Panc1 (cell line): ENCODE results near the gene MS4A10. TPM values are rescaled to one million over a fixed set of nuclear protein-coding genes. Genes with fewer than 3 reads are reported as not detected.

Source experiments
- ATAC-seq: fragments of 200-7000 bp; cut with Tn5 transposase; 2 replicates; pipeline ENCODE4 v1.9.1; 2020; ENCODE audit warnings: mild to moderate bottlenecking, moderate library complexity
- BruUV-seq: library from RNA; stranded (reverse); fragments of 400-500 nt; replicated peaks from 2 replicates; lab custom pipeline; 2021; lab: Mats Ljungman, UMichigan
- CTCF ChIA-PET: fragments of 300-600 bp; sonication (Branson Sonifier 250); formaldehyde crosslinking; loops from one replicate; lab custom pipeline; 2022; ENCODE audit warnings: antibody characterized with exemption; lab: Charles Lee
- POLR2A ChIA-PET: fragments of 300-600 bp; sonication (Branson Sonifier 250); formaldehyde crosslinking; loops from one replicate; lab custom pipeline; 2022; ENCODE audit warnings: antibody characterized with exemption; lab: Charles Lee
- DNase-seq: peaks from one replicate; pipeline ENCODE4 v3.0.0-alpha.2; 2010; ENCODE audit warnings: low read depth, low spot score
- H3K27ac ChIP-seq: 2 replicates; pipeline ENCODE4 v1.5.1; 2011; ENCODE audit warnings: mild to moderate bottlenecking, low read length, inconsistent platforms
- H3K27me3 ChIP-seq: fragments of 200-500 bp; sonication (Bioruptor generic); 2 replicates; pipeline ENCODE4 v1.6.0; 2014; ENCODE audit warnings: low read length, inconsistent platforms; ENCODE audit not compliant: control insufficient read depth, insufficient read depth
- H3K36me3 ChIP-seq: fragments of 200-500 bp; sonication (Bioruptor generic); 2 replicates; pipeline ENCODE4 v1.5.1; 2014; ENCODE audit warnings: inconsistent platforms, mild to moderate bottlenecking, low read length, moderate library complexity; ENCODE audit not compliant: control insufficient read depth, insufficient read depth
- H3K4me1 ChIP-seq: 2 replicates; pipeline ENCODE4 v1.5.1; 2011; ENCODE audit warnings: inconsistent platforms, mild to moderate bottlenecking, low read length, moderate library complexity; ENCODE audit not compliant: control insufficient read depth, insufficient read depth
- H3K4me3 ChIP-seq, 2 experiments: 2 replicates each; pipeline ENCODE4 v1.5.1; 2011 to 2012; ENCODE audit warnings: low read depth in 2 of 2, low read length in 2 of 2, mild to moderate bottlenecking in 2 of 2, inconsistent platforms in 1 of 2, moderate library complexity in 1 of 2
- H3K9me3 ChIP-seq: fragments of 200-500 bp; sonication (Bioruptor generic); 2 replicates; pipeline ENCODE4 v1.5.1; 2014; ENCODE audit warnings: low read depth, mild to moderate bottlenecking, inconsistent platforms, low read length, moderate library complexity; ENCODE audit not compliant: control insufficient read depth, insufficient read depth
- POLR2AphosphoS5 ChIP-seq: IDR thresholded peaks from 2 replicates; pipeline ENCODE4 v1.6.1; 2012; ENCODE audit warnings: mild to moderate bottlenecking, low read depth, low read length, moderate library complexity
- SIN3A ChIP-seq: IDR thresholded peaks from 2 replicates; pipeline ENCODE4 v1.6.1; 2012; ENCODE audit warnings: low read depth, mild to moderate bottlenecking, low read length, moderate library complexity, borderline replicate concordance; ENCODE audit not compliant: insufficient read depth
- TCF7L2 ChIP-seq: IDR thresholded peaks from 2 replicates; pipeline ENCODE4 v1.6.1; 2011; ENCODE audit warnings: mild to moderate bottlenecking, low read depth, low read length, inconsistent platforms
- in situ Hi-C: cut with HindIII; loops from 2 replicates; pipeline ENCODE4 v1.10.0; 2016; ENCODE audit warnings: low sequenced_read_pairs, low pct_unique_long_range_greater_than_20kb
- intact Hi-C: fragments of 100-400 bp; cut with micrococcal nuclease; formaldehyde crosslinking; loops from one replicate; pipeline ENCODE4 v1.10.0; 2022; ENCODE audit not compliant: unreplicated experiment
- total RNA-seq: library from RNA; stranded (reverse); gene quantifications from one replicate; pipeline ENCODE4 v1.2.1, GENCODE V29; 2021; ENCODE audit not compliant: unreplicated experiment
- TF ChIP-seq, protein P1 (sequence below): fragments of 450-650 bp; IDR thresholded peaks from 2 replicates; pipeline ENCODE4 v1.5.1; 2017; ENCODE audit warnings: mild to moderate bottlenecking
- TF ChIP-seq, protein P2 (sequence below), 2 experiments: IDR thresholded peaks; 2 replicates each; pipeline ENCODE4 v1.6.1; 2011 to 2012; ENCODE audit warnings: low read depth in 2 of 2, control low read depth in 1 of 2, low read length in 1 of 2, mild to moderate bottlenecking in 1 of 2, moderate library complexity in 1 of 2; ENCODE audit not compliant: insufficient read depth in 1 of 2

Gene MS4A10
- total RNA-seq, 1 experiment from 2014 or later = not detected

DNA sequence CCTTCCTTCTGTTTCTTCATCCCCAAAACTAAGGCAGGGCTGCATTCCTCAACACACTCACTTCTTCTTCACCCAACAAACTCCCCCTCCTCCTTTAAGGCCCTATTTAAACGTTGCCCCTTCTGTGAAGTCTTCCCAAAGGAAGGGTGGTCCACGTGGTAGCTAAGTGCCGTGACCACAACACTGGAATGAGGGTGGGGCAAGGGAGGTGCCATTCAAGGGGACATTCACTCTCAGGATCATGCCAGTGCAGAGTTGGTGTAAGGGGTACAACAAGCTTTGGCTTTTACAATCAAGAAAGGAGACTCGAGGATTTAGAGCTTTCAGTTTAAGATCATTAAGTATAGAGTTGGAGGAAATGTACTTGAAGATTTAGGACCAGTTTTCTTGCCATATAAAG lies 8.0 kb upstream of the MS4A10 start:
- Histone ChIP-seq H3K27ac (no peak overlapping the region), H3K4me3 (no peak overlapping the region), H3K4me1 (no peaks in the 10 kb centered on the region), H3K27me3 (no peaks in the 10 kb centered on the region), H3K36me3 (no peaks in the 10 kb centered on the region), H3K9me3 (no peaks in the 10 kb centered on the region)
- DNase-seq (no peak), ATAC-seq (no peak)
- TF ChIP-seq, protein P1, sequence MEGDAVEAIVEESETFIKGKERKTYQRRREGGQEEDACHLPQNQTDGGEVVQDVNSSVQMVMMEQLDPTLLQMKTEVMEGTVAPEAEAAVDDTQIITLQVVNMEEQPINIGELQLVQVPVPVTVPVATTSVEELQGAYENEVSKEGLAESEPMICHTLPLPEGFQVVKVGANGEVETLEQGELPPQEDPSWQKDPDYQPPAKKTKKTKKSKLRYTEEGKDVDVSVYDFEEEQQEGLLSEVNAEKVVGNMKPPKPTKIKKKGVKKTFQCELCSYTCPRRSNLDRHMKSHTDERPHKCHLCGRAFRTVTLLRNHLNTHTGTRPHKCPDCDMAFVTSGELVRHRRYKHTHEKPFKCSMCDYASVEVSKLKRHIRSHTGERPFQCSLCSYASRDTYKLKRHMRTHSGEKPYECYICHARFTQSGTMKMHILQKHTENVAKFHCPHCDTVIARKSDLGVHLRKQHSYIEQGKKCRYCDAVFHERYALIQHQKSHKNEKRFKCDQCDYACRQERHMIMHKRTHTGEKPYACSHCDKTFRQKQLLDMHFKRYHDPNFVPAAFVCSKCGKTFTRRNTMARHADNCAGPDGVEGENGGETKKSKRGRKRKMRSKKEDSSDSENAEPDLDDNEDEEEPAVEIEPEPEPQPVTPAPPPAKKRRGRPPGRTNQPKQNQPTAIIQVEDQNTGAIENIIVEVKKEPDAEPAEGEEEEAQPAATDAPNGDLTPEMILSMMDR = no peak
- TF ChIP-seq POLR2AphosphoS5 (no peak), TCF7L2 (no peak), SIN3A (no peak)
- no TSS peak for BruUV-seq
- intact Hi-C loops = loop anchor here (5.0 kb wide), 2 partner anchors 45 to 110 kb away; no protein-coding TSS in a partner anchor
- in situ Hi-C loops = no loop called here
- ChIA-PET CTCF (interaction anchor here (0.9 kb wide), 1 partner anchor 128 kb away, joined by 3 read pairs; no protein-coding TSS in a partner anchor), POLR2A (no interaction called here)

DNA sequence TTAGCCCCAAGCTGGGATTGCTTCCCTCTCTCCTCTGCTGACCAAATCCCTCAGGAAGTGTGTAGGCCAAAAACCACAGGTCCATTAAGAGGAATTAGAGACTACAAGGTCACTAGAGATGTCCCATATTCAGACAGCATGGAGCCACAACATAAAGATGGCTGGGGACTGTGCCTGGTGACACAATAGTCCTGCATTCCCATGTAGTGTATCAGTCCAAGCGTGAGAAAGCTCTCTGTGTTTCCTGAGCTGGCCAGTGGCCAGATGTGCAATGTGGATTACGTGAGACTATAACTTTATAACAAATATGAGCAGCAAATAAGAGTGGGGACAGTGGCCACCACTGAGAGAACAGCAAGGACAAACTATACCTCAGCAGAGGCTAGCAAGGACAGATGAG lies 7.6 kb upstream of the MS4A10 start:
- DNase-seq = no peak
- ATAC-seq = no peak
- H3K4me1 ChIP-seq = no peaks in the 10 kb centered on the region
- intact Hi-C loops (loop anchor here (5.0 kb wide), 2 partner anchors 45 to 110 kb away; no protein-coding TSS in a partner anchor), in situ Hi-C loops (no loop called here)
- H3K27me3 ChIP-seq = no peaks in the 10 kb centered on the region
- ChIA-PET POLR2A (no interaction called here), CTCF (interaction anchor here (0.9 kb wide), 1 partner anchor 127 kb away, joined by 3 read pairs; no protein-coding TSS in a partner anchor)
- no peak overlapping the region for H3K27ac ChIP-seq
- no peaks in the 10 kb centered on the region for H3K36me3 ChIP-seq
- TF ChIP-seq, protein P1 = no peak
- TF ChIP-seq POLR2AphosphoS5 = no peak
- no peak for TF ChIP-seq SIN3A
- no peak for TF ChIP-seq TCF7L2
- TF ChIP-seq, protein P2, sequence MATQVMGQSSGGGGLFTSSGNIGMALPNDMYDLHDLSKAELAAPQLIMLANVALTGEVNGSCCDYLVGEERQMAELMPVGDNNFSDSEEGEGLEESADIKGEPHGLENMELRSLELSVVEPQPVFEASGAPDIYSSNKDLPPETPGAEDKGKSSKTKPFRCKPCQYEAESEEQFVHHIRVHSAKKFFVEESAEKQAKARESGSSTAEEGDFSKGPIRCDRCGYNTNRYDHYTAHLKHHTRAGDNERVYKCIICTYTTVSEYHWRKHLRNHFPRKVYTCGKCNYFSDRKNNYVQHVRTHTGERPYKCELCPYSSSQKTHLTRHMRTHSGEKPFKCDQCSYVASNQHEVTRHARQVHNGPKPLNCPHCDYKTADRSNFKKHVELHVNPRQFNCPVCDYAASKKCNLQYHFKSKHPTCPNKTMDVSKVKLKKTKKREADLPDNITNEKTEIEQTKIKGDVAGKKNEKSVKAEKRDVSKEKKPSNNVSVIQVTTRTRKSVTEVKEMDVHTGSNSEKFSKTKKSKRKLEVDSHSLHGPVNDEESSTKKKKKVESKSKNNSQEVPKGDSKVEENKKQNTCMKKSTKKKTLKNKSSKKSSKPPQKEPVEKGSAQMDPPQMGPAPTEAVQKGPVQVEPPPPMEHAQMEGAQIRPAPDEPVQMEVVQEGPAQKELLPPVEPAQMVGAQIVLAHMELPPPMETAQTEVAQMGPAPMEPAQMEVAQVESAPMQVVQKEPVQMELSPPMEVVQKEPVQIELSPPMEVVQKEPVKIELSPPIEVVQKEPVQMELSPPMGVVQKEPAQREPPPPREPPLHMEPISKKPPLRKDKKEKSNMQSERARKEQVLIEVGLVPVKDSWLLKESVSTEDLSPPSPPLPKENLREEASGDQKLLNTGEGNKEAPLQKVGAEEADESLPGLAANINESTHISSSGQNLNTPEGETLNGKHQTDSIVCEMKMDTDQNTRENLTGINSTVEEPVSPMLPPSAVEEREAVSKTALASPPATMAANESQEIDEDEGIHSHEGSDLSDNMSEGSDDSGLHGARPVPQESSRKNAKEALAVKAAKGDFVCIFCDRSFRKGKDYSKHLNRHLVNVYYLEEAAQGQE (IDR thresholded peaks at IDR 0.05; ENCODE audit: insufficient read depth in 1 of 2, low read depth in 2 of 2, low read length in 1 of 2) = no peak
- BruUV-seq = no TSS peak
- no peaks in the 10 kb centered on the region for H3K9me3 ChIP-seq
- no peak overlapping the region for H3K4me3 ChIP-seq
